CD14-positive monocyte (primary cell): ENCODE measurements around the gene COL19A1. TPM values are rescaled to one million over a fixed set of nuclear protein-coding genes. Genes with fewer than 3 reads are reported as not detected.

Experiments
- DNase-seq, 3 donors: peaks; one replicate each; pipeline ENCODE4 v3.0.0-alpha.2; 2011 to 2022
- H2AFZ ChIP-seq: 2 replicates; pipeline ENCODE4 v1.6.0; 2012; ENCODE audit warnings: mild to moderate bottlenecking, low read depth, low read length, inconsistent platforms; ENCODE audit not compliant: insufficient read depth, poor library complexity, severe bottlenecking
- H3K27ac ChIP-seq, 2 donors: 1 replicate in 1 of 2; 2 replicates in 1 of 2; pipeline ENCODE4 v1.5.1; 2012 to 2013; ENCODE audit warnings: low read length in 2 of 2, control low read depth in 1 of 2, inconsistent platforms in 1 of 2, low read depth in 1 of 2, mild to moderate bottlenecking in 1 of 2
- H3K27me3 ChIP-seq, 2 donors: one replicate each; pipeline versions ENCODE4 v1.6.0 to v1.6.1; 2011 to 2013; ENCODE audit warnings: low read length in 2 of 2; ENCODE audit not compliant: control insufficient read depth in 2 of 2, insufficient read depth in 2 of 2
- H3K36me3 ChIP-seq, 2 donors: replicated peaks in 1 of 2; 1 replicate in 1 of 2; 2 replicates in 1 of 2; pipeline versions ENCODE4 v1.5.1 to v1.6.1; 2012 to 2013; ENCODE audit warnings: low read length in 2 of 2, control low read depth in 1 of 2, inconsistent platforms in 1 of 2, mild to moderate bottlenecking in 1 of 2; ENCODE audit not compliant: insufficient read depth in 2 of 2, control insufficient read depth in 1 of 2
- H3K4me1 ChIP-seq, 2 donors: 1 replicate in 1 of 2; 2 replicates in 1 of 2; pipeline versions ENCODE4 v1.5.1 to v1.6.1; 2012 to 2013; ENCODE audit warnings: low read length in 2 of 2, control low read depth in 1 of 2, inconsistent platforms in 1 of 2, mild to moderate bottlenecking in 1 of 2, moderate library complexity in 1 of 2; ENCODE audit not compliant: insufficient read depth in 2 of 2, control insufficient read depth in 1 of 2
- H3K4me2 ChIP-seq: replicated peaks from 2 replicates; pipeline ENCODE3; 2012; ENCODE audit warnings: low read length, moderate library complexity, mild to moderate bottlenecking; ENCODE audit not compliant: poor library complexity, severe bottlenecking; ENCODE audit errors: extremely low read depth
- H3K4me3 ChIP-seq, 3 experiments: fragments of 200-600 bp in 1 of 3; sonication (generic) in 1 of 3; replicated peaks in 1 of 3; 1 replicate in 2 of 3; 2 replicates in 1 of 3; pipeline ENCODE4 v1.5.1; 2011 to 2013; ENCODE audit warnings: low read length in 3 of 3, mild to moderate bottlenecking in 3 of 3, control low read depth in 2 of 3, low read depth in 2 of 3, inconsistent platforms in 1 of 3, moderate library complexity in 1 of 3
- H3K79me2 ChIP-seq: 2 replicates; pipeline ENCODE4 v1.6.0; 2012; ENCODE audit warnings: mild to moderate bottlenecking, control low read depth, inconsistent platforms, low read length, moderate library complexity; ENCODE audit not compliant: insufficient read depth
- H3K9ac ChIP-seq: 2 replicates; pipeline ENCODE4 v1.6.0; 2017; ENCODE audit warnings: low read length, mild to moderate bottlenecking; ENCODE audit not compliant: insufficient read depth, poor library complexity, severe bottlenecking
- H3K9me3 ChIP-seq, 2 donors: replicated peaks in 1 of 2; 1 replicate in 1 of 2; 2 replicates in 1 of 2; pipeline versions ENCODE4 v1.5.1 to v1.6.1; 2012 to 2013; ENCODE audit warnings: low read length in 2 of 2, control low read depth in 1 of 2; ENCODE audit not compliant: control insufficient read depth in 1 of 2, insufficient read depth in 1 of 2
- H4K20me1 ChIP-seq: 2 replicates; pipeline ENCODE4 v1.6.0; 2012; ENCODE audit warnings: mild to moderate bottlenecking, low read length, control low read depth, moderate library complexity; ENCODE audit not compliant: insufficient read depth
- H3K27ac Mint-ChIP-seq, 7 donors: one replicate each; pipeline ENCODE4 v1.8.0; 2020; ENCODE audit warnings: mild to moderate bottlenecking in 7 of 7, mixed read lengths in 7 of 7, moderate library complexity in 6 of 7, inconsistent platforms in 2 of 7
- H3K27me3 Mint-ChIP-seq, 3 donors: one replicate each; pipeline ENCODE4 v1.8.0; 2021 to 2022; ENCODE audit warnings: low read depth in 3 of 3, mild to moderate bottlenecking in 3 of 3, mixed read lengths in 3 of 3, moderate library complexity in 3 of 3, inconsistent platforms in 1 of 3
- H3K36me3 Mint-ChIP-seq, 2 donors: one replicate each; pipeline ENCODE4 v1.8.0; 2020; ENCODE audit warnings: mixed read lengths in 2 of 2, inconsistent platforms in 1 of 2, mild to moderate bottlenecking in 1 of 2
- H3K4me1 Mint-ChIP-seq: one replicate; pipeline ENCODE4 v1.8.0; 2020; ENCODE audit warnings: mild to moderate bottlenecking, mixed read lengths
- H3K4me3 Mint-ChIP-seq, 2 donors: one replicate each; pipeline ENCODE4 v1.8.0; 2020; ENCODE audit warnings: mild to moderate bottlenecking in 2 of 2, mixed read lengths in 2 of 2, moderate library complexity in 1 of 2
- H3K9me3 Mint-ChIP-seq, 7 donors: one replicate each; pipeline ENCODE4 v1.8.0; 2020 to 2022; ENCODE audit warnings: mixed read lengths in 7 of 7, mild to moderate bottlenecking in 6 of 7, moderate library complexity in 6 of 7, inconsistent platforms in 2 of 7
- WGBS: methylation state at CpG from one replicate; pipeline ENCODE4 v1.1.5; 2013; ENCODE audit warnings: missing lambda C conversion rate; ENCODE audit not compliant: insufficient coverage; 5-methylcytosine and 5-hydroxymethylcytosine counted together
- intact Hi-C, 2 donors: fragments of 100-400 bp; cut with micrococcal nuclease; formaldehyde crosslinking; loops; one replicate each; pipeline versions ENCODE4 v1.15.0 to v1.15.1; 2023
- polyA plus RNA-seq, 3 donors: library from polyadenylated mRNA; depleted of rRNA in 1 of 3; unstranded in 2 of 3; stranded (reverse) in 1 of 3; fragments of 300-500 nt in 2 of 3; fragments of >200 nt in 1 of 3; fragmentation: Illumina TruSeq in 2 of 3; gene quantifications; 1 replicate in 2 of 3; 2 replicates in 1 of 3; pipeline ENCODE4 v1.2.3, GENCODE V29; 2012 to 2021
- TF ChIP-seq, protein P1 (sequence below): fragments of 200-600 bp; IDR thresholded peaks from one replicate; pipeline ENCODE4 v1.8.0; 2022; ENCODE audit warnings: antibody characterized with exemption, mild to moderate bottlenecking

COL19A1 gene
- polyA plus RNA-seq, 3 donors = not detected

DNA sequence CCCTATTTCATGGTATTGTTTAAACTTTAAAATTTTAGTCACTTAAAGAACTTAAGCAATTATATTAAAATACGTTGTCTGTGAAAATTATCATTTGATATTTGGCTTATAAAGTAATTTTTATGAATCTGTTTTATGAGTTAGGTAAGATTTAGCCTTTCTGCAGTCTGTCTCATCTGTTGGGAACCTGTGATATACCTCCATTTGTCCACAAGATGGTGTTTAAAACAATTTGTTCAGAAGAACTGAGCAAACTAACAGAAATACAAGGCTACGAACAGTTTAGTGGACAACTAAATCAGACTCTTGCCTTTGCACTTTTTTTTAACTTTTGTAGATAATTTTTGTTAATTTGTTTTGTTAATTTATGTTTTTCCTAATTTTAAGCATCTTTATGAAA is 344.1 kb downstream of the COL19A1 start:
- H3K4me1 ChIP-seq = no peaks in the 10 kb centered on the region
- Mint-ChIP-seq H3K27ac (no peak overlapping the region), H3K4me3 (no peak overlapping the region), H3K4me1 (no peaks in the 10 kb centered on the region), H3K9me3 (no peaks in the 10 kb centered on the region), H3K36me3 (no peaks in the 10 kb centered on the region), H3K27me3 (peaks cover 0 to 6% (median 2%) of the 10 kb centered on the region in 3 donors)
- H3K9ac ChIP-seq = no peak overlapping the region
- TF ChIP-seq, protein P1, sequence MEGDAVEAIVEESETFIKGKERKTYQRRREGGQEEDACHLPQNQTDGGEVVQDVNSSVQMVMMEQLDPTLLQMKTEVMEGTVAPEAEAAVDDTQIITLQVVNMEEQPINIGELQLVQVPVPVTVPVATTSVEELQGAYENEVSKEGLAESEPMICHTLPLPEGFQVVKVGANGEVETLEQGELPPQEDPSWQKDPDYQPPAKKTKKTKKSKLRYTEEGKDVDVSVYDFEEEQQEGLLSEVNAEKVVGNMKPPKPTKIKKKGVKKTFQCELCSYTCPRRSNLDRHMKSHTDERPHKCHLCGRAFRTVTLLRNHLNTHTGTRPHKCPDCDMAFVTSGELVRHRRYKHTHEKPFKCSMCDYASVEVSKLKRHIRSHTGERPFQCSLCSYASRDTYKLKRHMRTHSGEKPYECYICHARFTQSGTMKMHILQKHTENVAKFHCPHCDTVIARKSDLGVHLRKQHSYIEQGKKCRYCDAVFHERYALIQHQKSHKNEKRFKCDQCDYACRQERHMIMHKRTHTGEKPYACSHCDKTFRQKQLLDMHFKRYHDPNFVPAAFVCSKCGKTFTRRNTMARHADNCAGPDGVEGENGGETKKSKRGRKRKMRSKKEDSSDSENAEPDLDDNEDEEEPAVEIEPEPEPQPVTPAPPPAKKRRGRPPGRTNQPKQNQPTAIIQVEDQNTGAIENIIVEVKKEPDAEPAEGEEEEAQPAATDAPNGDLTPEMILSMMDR = no peak
- intact Hi-C loops = no loop called here
- WGBS = no CpG with 5 or more reads among the region's 2 CpGs
- no peaks in the 10 kb centered on the region for H3K27me3 ChIP-seq
- no peak for DNase-seq
- no peaks in the 10 kb centered on the region for H3K36me3 ChIP-seq
- no peak overlapping the region for H3K4me2 ChIP-seq
- no peak overlapping the region for H2AFZ ChIP-seq
- H3K79me2 ChIP-seq = no peaks in the 10 kb centered on the region
- H3K9me3 ChIP-seq = no peaks in the 10 kb centered on the region
- H4K20me1 ChIP-seq = no peaks in the 10 kb centered on the region
- H3K4me3 ChIP-seq = no peak overlapping the region
- H3K27ac ChIP-seq = no peak overlapping the region

DNA sequence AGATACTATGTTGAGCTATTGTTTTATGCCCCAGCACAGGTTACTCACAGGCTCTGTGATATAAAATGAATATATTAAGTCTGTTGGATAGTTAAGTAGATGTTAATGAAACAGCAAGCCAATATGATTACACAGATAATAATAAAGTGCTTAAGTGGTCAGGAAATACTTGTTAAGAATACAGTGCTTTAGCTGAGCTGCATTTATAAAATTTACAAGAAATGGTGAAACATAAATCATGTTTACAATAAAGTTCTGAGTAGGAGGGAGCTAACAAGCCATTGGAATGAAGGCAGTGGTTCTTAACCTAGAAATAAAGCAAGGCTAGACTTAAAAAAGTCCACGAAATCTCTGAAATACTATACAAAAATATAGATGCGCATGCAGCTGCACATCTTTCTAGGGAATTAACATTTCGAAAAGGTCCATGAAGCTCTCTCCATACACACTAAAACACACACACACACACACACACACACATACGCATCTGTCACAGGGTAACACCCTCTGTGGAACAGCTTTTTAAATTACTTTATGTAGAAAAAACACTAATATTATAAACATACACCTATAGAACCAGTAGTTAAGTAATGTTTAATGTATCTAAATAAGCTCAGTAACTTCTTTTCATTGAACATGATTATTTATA is 349.2 kb downstream of the COL19A1 start:
- Histone ChIP-seq H3K4me1 (no peaks in the 10 kb centered on the region), H3K9me3 (no peaks in the 10 kb centered on the region), H3K4me2 (no peak overlapping the region), H4K20me1 (no peaks in the 10 kb centered on the region), H3K36me3 (no peaks in the 10 kb centered on the region), H3K27me3 (no peaks in the 10 kb centered on the region), H3K4me3 (no peak overlapping the region), H3K79me2 (no peaks in the 10 kb centered on the region), H3K27ac (no peak overlapping the region), H2AFZ (no peak overlapping the region), H3K9ac (no peak overlapping the region)
- Mint-ChIP-seq H3K36me3 (no peaks in the 10 kb centered on the region), H3K4me3 (no peak overlapping the region), H3K27me3 (peaks cover 0 to 3% (median 0%) of the 10 kb centered on the region in 3 donors), H3K27ac (no peak overlapping the region), H3K9me3 (no peaks in the 10 kb centered on the region), H3K4me1 (no peaks in the 10 kb centered on the region)
- no peak for DNase-seq
- TF ChIP-seq, protein P1 = no peak
- WGBS = 100% methylated on average over 1 of the region's 4 CpGs
- intact Hi-C loops = no loop called here
